HepG2 (cell line): ENCODE data around the gene NR2F6. TPM values are rescaled to one million over a fixed set of nuclear protein-coding genes. Genes with fewer than 3 reads are reported as not detected.

Experiments
- ATAC-seq: fragments of 200-7000 bp; cut with Tn5 transposase; 3 replicates; pipeline ENCODE4 v1.9.1; 2020; ENCODE audit warnings: mild to moderate bottlenecking, moderate library complexity
- BruUV-seq: library from RNA; stranded (reverse); fragments of 400-500 nt; replicated peaks from 2 replicates; lab custom pipeline; 2021; lab: Mats Ljungman, UMichigan
- CTCF ChIA-PET: fragments of 300-600 bp; formaldehyde crosslinking; extraction: SDS; loops from one replicate; lab custom pipeline; 2021; ENCODE audit warnings: low total read pairs, inconsistent platforms, low intra/inter-chr PET ratio; lab: Yijun Ruan, JAX
- POLR2A ChIA-PET: fragments of 350-600 bp; sonication (Branson Sonifier 250); formaldehyde crosslinking; loops from one replicate; lab custom pipeline; 2020; ENCODE audit warnings: antibody characterized with exemption, inconsistent platforms; lab: Yijun Ruan, JAX
- DNase-seq: peaks from one replicate; pipeline ENCODE4 v3.0.0-alpha.2; 2015; ENCODE audit warnings: low spot score
- FAIRE-seq: peaks from 3 replicates; lab custom pipeline; 2011; peaks lifted over from hg19 to GRCh38; lab: Jason Lieb, UNC
- H2AFZ ChIP-seq: one replicate; pipeline ENCODE4 v1.6.1; 2011; ENCODE audit warnings: low read length, inconsistent platforms
- H3K27ac ChIP-seq: fragments of 300-600 bp; 3 replicates; pipeline ENCODE4 v1.8.0; 2011; ENCODE audit warnings: mixed run types, mild to moderate bottlenecking, mixed read lengths, low read length, inconsistent platforms; ENCODE audit not compliant: insufficient read depth; ENCODE audit errors: extremely low read length
- H3K27me3 ChIP-seq, 2 experiments: fragments of 200-600 bp in 1 of 2; 2 replicates in 1 of 2; 3 replicates in 1 of 2; pipeline versions ENCODE4 v1.6.0 to v1.8.0; 2011; ENCODE audit warnings: low read length in 2 of 2, mild to moderate bottlenecking in 2 of 2, moderate library complexity in 2 of 2, inconsistent platforms in 1 of 2; ENCODE audit not compliant: insufficient read depth in 2 of 2, control insufficient read depth in 1 of 2
- H3K36me3 ChIP-seq, 2 experiments: fragments of 200-600 bp in 1 of 2; replicated peaks in 1 of 2; 2 replicates in 1 of 2; 3 replicates in 1 of 2; pipeline versions ENCODE4 v1.5.1 to v1.8.0; 2011; ENCODE audit warnings: low read length in 2 of 2, inconsistent platforms in 1 of 2; ENCODE audit not compliant: insufficient read depth in 2 of 2, control insufficient read depth in 1 of 2
- H3K4me1 ChIP-seq: 2 replicates; pipeline ENCODE4 v1.5.1; 2012; ENCODE audit warnings: low read length, inconsistent platforms; ENCODE audit not compliant: insufficient read depth
- H3K4me2 ChIP-seq: 2 replicates; pipeline ENCODE4 v1.6.0; 2011; ENCODE audit warnings: low read depth, low read length, inconsistent platforms
- H3K4me3 ChIP-seq, 3 experiments: fragments of 200-600 bp in 1 of 3; sonication (generic), shearing (Covaris generic) in 1 of 3; replicated peaks in 1 of 3; 2 replicates each; pipeline ENCODE4 v1.5.1; 2011 to 2016; ENCODE audit warnings: low read length in 3 of 3, inconsistent platforms in 2 of 3, low read depth in 2 of 3, mild to moderate bottlenecking in 2 of 3, control low read depth in 1 of 3, mixed read lengths in 1 of 3; ENCODE audit not compliant: insufficient read depth in 1 of 3
- H3K79me2 ChIP-seq: one replicate; pipeline ENCODE4 v1.6.1; 2011; ENCODE audit warnings: low read length, inconsistent platforms; ENCODE audit not compliant: insufficient read depth
- H3K9ac ChIP-seq: 2 replicates; pipeline ENCODE4 v1.6.0; 2011; ENCODE audit warnings: mild to moderate bottlenecking, low read depth, low read length, inconsistent platforms; ENCODE audit not compliant: insufficient read depth
- H3K9me3 ChIP-seq: 2 replicates; pipeline ENCODE4 v1.5.1; 2012; ENCODE audit warnings: mild to moderate bottlenecking, low read length
- H4K20me1 ChIP-seq: 2 replicates; pipeline ENCODE4 v1.6.0; 2011; ENCODE audit warnings: inconsistent platforms, mild to moderate bottlenecking, low read length, moderate library complexity; ENCODE audit not compliant: insufficient read depth
- ATM ChIP-seq: fragments of 450-650 bp; IDR thresholded peaks from 2 replicates; pipeline ENCODE4 v1.7.1; 2017; ENCODE audit warnings: mild to moderate bottlenecking, borderline replicate concordance
- CCAR2 ChIP-seq: fragments of 200-400 bp; formaldehyde crosslinking; optimal IDR thresholded peaks from 2 replicates; pipeline ENCODE3; 2018; ENCODE audit warnings: low read depth, mild to moderate bottlenecking, low read length, moderate library complexity
- GTF3A ChIP-seq: sonication (generic); formaldehyde crosslinking; conservative IDR thresholded peaks from 2 replicates; pipeline ENCODE4 v1.4.0; 2020; ENCODE audit warnings: mild to moderate bottlenecking, missing genetic modification reagents
- HES4 ChIP-seq: sonication (generic); formaldehyde crosslinking; IDR thresholded peaks from 2 replicates; pipeline ENCODE4 v1.9.0; 2021; ENCODE audit warnings: mild to moderate bottlenecking, missing genetic modification reagents, borderline replicate concordance
- KLF12 ChIP-seq: sonication (generic); formaldehyde crosslinking; IDR thresholded peaks from 2 replicates; pipeline ENCODE4 v1.4.0; 2020; ENCODE audit warnings: missing genetic modification reagents, borderline replicate concordance
- MEIS2 ChIP-seq: sonication (generic); formaldehyde crosslinking; IDR thresholded peaks from 2 replicates; pipeline ENCODE4 v1.9.0; 2021; ENCODE audit warnings: mild to moderate bottlenecking, missing genetic modification reagents
- NCOA2 ChIP-seq: sonication (generic); formaldehyde crosslinking; IDR thresholded peaks from 2 replicates; pipeline ENCODE4 v1.8.0; 2022; ENCODE audit warnings: inconsistent platforms
- NR2C2 ChIP-seq: sonication (generic); formaldehyde crosslinking; IDR thresholded peaks from 2 replicates; pipeline ENCODE4 v1.4.0; 2020; ENCODE audit warnings: missing genetic modification reagents, mild to moderate bottlenecking, moderate library complexity, borderline replicate concordance
- SP5 ChIP-seq: IDR thresholded peaks from 2 replicates; pipeline ENCODE4 v1.6.1; 2016; ENCODE audit warnings: low read depth, borderline replicate concordance
- TOPORS ChIP-seq: sonication (generic); formaldehyde crosslinking; IDR thresholded peaks from 2 replicates; pipeline ENCODE4 v1.8.0; 2023; ENCODE audit warnings: mild to moderate bottlenecking, missing genetic modification reagents
- ZNF143 ChIP-seq: sonication (generic); formaldehyde crosslinking; IDR thresholded peaks from 2 replicates; pipeline ENCODE4 v1.4.0; 2020; ENCODE audit warnings: missing genetic modification reagents
- ZNF501 ChIP-seq: sonication (generic); formaldehyde crosslinking; IDR thresholded peaks from 2 replicates; pipeline ENCODE4 v1.5.1; 2020; ENCODE audit warnings: mild to moderate bottlenecking, moderate library complexity, missing genetic modification reagents
- ZNF557 ChIP-seq: sonication (generic); formaldehyde crosslinking; IDR thresholded peaks from 2 replicates; pipeline ENCODE4 v1.4.0; 2020; ENCODE audit warnings: missing genetic modification reagents
- ZNF83 ChIP-seq: sonication (generic); formaldehyde crosslinking; IDR thresholded peaks from 2 replicates; pipeline ENCODE4 v1.4.0; 2020; ENCODE audit warnings: missing genetic modification reagents, mild to moderate bottlenecking, borderline replicate concordance
- WGBS: methylation state at CpG from one replicate; pipeline ENCODE4 v1.1.6; 2017; ENCODE audit warnings: low lambda C conversion rate; 5-methylcytosine and 5-hydroxymethylcytosine counted together
- in situ Hi-C: cut with HindIII; loops from 2 replicates; pipeline ENCODE4 v1.10.0; 2017; ENCODE audit warnings: low pct_unique_long_range_greater_than_20kb; ENCODE audit not compliant: extremely low pct_ligation_motif_present
- intact Hi-C: fragments of 100-400 bp; cut with micrococcal nuclease; formaldehyde crosslinking; loops from one replicate; pipeline ENCODE4 v1.10.0; 2022; ENCODE audit not compliant: unreplicated experiment
- polyA plus RNA-seq, 8 experiments: library from polyadenylated mRNA; depleted of rRNA in 3 of 8; stranded (reverse) in 7 of 8; unstranded in 1 of 8; fragments of >200 nt; fragmentation: Illumina TruSeq in 4 of 8; extraction: Trizol in 4 of 8; gene quantifications; 2 replicates each; pipeline versions ENCODE4 v1.2.1 to v1.2.3, GENCODE V29; 2011 to 2016; ENCODE audit warnings: low read depth in 4 of 8, missing spikeins in 1 of 8, mixed read lengths in 1 of 8; ENCODE audit not compliant: insufficient read depth in 1 of 8
- total RNA-seq, 5 experiments: library from RNA; depleted of rRNA; stranded (reverse); fragments of >200 nt; fragmentation: Illumina TruSeq; extraction: Trizol; gene quantifications; 2 replicates each; pipeline ENCODE4 v1.2.3, GENCODE V29; 2016; ENCODE audit warnings: low read depth in 1 of 5
- TF ChIP-seq, protein P1 (sequence below): sonication (generic); formaldehyde crosslinking; IDR thresholded peaks from 2 replicates; pipeline ENCODE4 v1.4.0; 2020; ENCODE audit warnings: low read depth, missing genetic modification reagents
- TF ChIP-seq, protein P2 (sequence below): sonication (generic); formaldehyde crosslinking; IDR thresholded peaks from 2 replicates; pipeline ENCODE4 v1.8.0; 2022; ENCODE audit warnings: missing genetic modification reagents, mild to moderate bottlenecking, moderate library complexity, borderline replicate concordance
- TF ChIP-seq, protein P3 (sequence below): sonication (generic); formaldehyde crosslinking; IDR thresholded peaks from 2 replicates; pipeline ENCODE4 v1.5.0; 2020; ENCODE audit warnings: missing genetic modification reagents, mild to moderate bottlenecking, borderline replicate concordance

Gene NR2F6
- total and polyA plus RNA-seq, 2 of the 13 experiments (the other 11 are each of a cell fraction or from before 2014, with no cell fraction given): 30.9 to 72.4 TPM

- H3K4me1 ChIP-seq: peaks cover 59% of the 10 kb centered on the region
- H3K9me3 ChIP-seq: no peaks in the 10 kb centered on the region
- POLR2A ChIA-PET: interaction anchor here (0.5 to 5.0 kb wide), 12 partner anchors 8 to 62 kb away, joined by 3 to 52 read pairs (median 4); partner anchors contain the start of genes BABAM1, OCEL1 and USE1
- DNase-seq (peak; percentile 80), ATAC-seq (peak; percentile 49), FAIRE-seq (peak; percentile 78)
- H3K36me3 ChIP-seq: no peaks in the 10 kb centered on the region
- WGBS: 0% methylated on average over 17 of the region's 21 CpGs
- H3K9ac ChIP-seq: peak overlapping the region; percentile 63
- peak overlapping the region; percentile 83 for H3K27ac ChIP-seq
- peaks cover 31% of the 10 kb centered on the region for H3K79me2 ChIP-seq
- H2AFZ ChIP-seq: no peak overlapping the region
- in situ Hi-C loops: no loop called here
- no peaks in the 10 kb centered on the region for H3K27me3 ChIP-seq
- CTCF ChIA-PET: no interaction called here
- BruUV-seq: no TSS peak
- peak overlapping the region; percentile 90 for H3K4me2 ChIP-seq
- H3K4me3 ChIP-seq: peak overlapping the region; percentile 66 to 77 (median 66)
- intact Hi-C loops: loop anchor here (2.0 kb wide), 2 partner anchors 14 to 20 kb away; partner anchors contain the start of gene OCEL1
- peaks cover 10% of the 10 kb centered on the region; the same call in 1 of the 2 replicates for H4K20me1 ChIP-seq
- TF ChIP-seq HES4 (CRISPR knock-in tag): no peak
- peak; percentile 41; the same call in 1 of the 2 replicates for TF ChIP-seq KLF12 (CRISPR knock-in tag)
- TF ChIP-seq ZNF557: no peak
- 0 out of 2 replicates have a peak, but pooled peaks have one; percentile 17 for TF ChIP-seq ZNF143 (CRISPR knock-in tag)
- TF ChIP-seq ATM: no peak
- peak; percentile 65 for TF ChIP-seq ZNF501
- TF ChIP-seq, protein P1, sequence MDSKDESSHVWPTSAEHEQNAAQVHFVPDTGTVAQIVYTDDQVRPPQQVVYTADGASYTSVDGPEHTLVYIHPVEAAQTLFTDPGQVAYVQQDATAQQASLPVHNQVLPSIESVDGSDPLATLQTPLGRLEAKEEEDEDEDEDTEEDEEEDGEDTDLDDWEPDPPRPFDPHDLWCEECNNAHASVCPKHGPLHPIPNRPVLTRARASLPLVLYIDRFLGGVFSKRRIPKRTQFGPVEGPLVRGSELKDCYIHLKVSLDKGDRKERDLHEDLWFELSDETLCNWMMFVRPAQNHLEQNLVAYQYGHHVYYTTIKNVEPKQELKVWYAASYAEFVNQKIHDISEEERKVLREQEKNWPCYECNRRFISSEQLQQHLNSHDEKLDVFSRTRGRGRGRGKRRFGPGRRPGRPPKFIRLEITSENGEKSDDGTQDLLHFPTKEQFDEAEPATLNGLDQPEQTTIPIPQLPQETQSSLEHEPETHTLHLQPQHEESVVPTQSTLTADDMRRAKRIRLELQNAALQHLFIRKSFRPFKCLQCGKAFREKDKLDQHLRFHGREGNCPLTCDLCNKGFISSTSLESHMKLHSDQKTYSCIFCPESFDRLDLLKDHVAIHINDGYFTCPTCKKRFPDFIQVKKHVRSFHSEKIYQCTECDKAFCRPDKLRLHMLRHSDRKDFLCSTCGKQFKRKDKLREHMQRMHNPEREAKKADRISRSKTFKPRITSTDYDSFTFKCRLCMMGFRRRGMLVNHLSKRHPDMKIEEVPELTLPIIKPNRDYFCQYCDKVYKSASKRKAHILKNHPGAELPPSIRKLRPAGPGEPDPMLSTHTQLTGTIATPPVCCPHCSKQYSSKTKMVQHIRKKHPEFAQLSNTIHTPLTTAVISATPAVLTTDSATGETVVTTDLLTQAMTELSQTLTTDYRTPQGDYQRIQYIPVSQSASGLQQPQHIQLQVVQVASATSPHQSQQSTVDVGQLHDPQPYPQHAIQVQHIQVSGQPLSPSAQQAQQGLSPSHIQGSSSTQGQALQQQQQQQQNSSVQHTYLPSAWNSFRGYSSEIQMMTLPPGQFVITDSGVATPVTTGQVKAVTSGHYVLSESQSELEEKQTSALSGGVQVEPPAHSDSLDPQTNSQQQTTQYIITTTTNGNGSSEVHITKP (CRISPR knock-in tag): 0 out of 2 replicates have a peak, but pooled peaks have one; percentile 12
- TF ChIP-seq, protein P2, sequence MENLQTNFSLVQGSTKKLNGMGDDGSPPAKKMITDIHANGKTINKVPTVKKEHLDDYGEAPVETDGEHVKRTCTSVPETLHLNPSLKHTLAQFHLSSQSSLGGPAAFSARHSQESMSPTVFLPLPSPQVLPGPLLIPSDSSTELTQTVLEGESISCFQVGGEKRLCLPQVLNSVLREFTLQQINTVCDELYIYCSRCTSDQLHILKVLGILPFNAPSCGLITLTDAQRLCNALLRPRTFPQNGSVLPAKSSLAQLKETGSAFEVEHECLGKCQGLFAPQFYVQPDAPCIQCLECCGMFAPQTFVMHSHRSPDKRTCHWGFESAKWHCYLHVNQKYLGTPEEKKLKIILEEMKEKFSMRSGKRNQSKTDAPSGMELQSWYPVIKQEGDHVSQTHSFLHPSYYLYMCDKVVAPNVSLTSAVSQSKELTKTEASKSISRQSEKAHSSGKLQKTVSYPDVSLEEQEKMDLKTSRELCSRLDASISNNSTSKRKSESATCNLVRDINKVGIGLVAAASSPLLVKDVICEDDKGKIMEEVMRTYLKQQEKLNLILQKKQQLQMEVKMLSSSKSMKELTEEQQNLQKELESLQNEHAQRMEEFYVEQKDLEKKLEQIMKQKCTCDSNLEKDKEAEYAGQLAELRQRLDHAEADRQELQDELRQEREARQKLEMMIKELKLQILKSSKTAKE: peak; percentile 76
- no peak for TF ChIP-seq ZNF83
- TF ChIP-seq GTF3A (CRISPR knock-in tag): no peak
- TF ChIP-seq, protein P3, sequence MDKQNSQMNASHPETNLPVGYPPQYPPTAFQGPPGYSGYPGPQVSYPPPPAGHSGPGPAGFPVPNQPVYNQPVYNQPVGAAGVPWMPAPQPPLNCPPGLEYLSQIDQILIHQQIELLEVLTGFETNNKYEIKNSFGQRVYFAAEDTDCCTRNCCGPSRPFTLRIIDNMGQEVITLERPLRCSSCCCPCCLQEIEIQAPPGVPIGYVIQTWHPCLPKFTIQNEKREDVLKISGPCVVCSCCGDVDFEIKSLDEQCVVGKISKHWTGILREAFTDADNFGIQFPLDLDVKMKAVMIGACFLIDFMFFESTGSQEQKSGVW (CRISPR knock-in tag): no peak
- no peak; the same call in 1 of the 2 replicates for TF ChIP-seq NCOA2
- no peak for TF ChIP-seq CCAR2
- TF ChIP-seq SP5 (CRISPR knock-in tag): 0 out of 2 replicates have a peak, but pooled peaks have one; percentile 12
- TF ChIP-seq TOPORS (CRISPR knock-in tag): no peak
- TF ChIP-seq NR2C2 (CRISPR knock-in tag): peak; percentile 92
- TF ChIP-seq MEIS2: no peak
These were observed 1.1 kb upstream of the NR2F6 start for GRCh38 chr19:17246681-17247425.
